Measurements from ENCODE around the gene CDH23.

The CDH23 gene

DNA sequence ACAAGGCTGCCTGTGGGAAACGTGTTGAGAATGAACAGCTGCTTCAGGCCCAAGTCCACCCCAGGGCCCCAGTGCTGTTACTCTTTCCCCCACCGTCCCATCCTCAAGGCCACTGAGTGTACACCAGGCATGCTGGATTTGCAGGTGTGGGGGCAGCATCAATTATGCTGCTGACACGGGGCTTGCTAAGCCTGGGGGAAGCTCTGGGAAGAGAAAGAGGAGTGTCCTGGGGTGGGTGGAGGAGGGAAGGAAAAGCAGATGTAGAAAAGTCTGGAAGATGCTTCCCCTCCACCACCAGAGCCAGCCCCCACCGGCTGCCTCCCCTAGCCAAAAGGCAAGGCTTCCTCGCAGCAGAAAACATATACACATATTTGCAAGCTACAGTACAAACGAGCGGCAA, 153.9 kb downstream of the CDH23 start:
- POLR2A ChIA-PET (ENCODE audit: low non-redundant PET) = no interaction called here
- no peak for DNase-seq (ENCODE audit: low spot score)
- CTCF ChIA-PET = no interaction called here
- TF ChIP-seq, protein P1, sequence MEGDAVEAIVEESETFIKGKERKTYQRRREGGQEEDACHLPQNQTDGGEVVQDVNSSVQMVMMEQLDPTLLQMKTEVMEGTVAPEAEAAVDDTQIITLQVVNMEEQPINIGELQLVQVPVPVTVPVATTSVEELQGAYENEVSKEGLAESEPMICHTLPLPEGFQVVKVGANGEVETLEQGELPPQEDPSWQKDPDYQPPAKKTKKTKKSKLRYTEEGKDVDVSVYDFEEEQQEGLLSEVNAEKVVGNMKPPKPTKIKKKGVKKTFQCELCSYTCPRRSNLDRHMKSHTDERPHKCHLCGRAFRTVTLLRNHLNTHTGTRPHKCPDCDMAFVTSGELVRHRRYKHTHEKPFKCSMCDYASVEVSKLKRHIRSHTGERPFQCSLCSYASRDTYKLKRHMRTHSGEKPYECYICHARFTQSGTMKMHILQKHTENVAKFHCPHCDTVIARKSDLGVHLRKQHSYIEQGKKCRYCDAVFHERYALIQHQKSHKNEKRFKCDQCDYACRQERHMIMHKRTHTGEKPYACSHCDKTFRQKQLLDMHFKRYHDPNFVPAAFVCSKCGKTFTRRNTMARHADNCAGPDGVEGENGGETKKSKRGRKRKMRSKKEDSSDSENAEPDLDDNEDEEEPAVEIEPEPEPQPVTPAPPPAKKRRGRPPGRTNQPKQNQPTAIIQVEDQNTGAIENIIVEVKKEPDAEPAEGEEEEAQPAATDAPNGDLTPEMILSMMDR (conservative IDR thresholded peaks at IDR 0.05; ENCODE audit: low read depth) = no peak
- no peak overlapping the region for H3K27ac ChIP-seq

DNA sequence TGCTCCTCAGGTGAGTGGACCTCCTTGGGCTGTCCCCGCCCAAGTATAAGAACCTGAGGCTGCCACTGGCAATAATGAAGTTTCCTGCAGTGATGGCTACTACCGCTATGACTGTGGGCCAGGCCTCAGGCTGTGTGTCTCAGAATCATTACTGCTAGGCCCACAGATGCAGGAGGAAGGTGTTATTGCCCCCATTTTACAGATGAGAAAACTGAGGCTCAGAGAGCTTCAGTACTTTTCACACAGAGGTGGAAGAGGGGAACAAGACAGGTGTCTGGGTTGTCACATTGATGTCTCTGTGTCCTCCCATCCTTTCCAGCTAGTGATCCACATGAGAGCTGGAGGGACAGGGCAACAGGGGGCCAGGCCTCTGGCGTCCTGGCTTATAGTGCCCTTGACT, 155.2 kb downstream of the CDH23 start:
- CTCF ChIA-PET = no interaction called here
- no peak for DNase-seq (ENCODE audit: low spot score)
- POLR2A ChIA-PET (ENCODE audit: low non-redundant PET) = no interaction called here
- H3K27ac ChIP-seq = no peak overlapping the region
- TF ChIP-seq, protein P1 (conservative IDR thresholded peaks at IDR 0.05; ENCODE audit: low read depth) = no peak

DNA sequence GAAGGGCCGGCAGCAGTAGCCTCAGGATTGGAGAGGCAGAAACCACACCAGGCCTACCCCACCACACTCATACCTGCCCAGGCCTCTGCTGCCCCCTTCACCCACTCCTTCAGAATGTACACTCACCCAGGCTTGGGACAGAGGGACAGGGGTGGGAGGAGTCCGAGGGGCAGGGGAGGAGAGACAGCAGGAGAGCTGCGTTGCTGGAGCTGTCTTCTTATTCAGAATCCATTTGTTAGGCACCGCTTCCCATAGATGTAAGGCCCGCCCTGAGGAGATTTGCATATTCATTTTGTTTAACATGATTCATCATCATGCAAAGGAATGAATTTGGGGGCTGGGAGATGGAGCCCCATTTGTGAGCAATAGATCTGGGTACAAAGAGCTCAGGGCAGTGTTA, 156.7 kb downstream of the CDH23 start:
- POLR2A ChIA-PET (ENCODE audit: low non-redundant PET) = no interaction called here
- no peak overlapping the region for H3K27ac ChIP-seq
- CTCF ChIA-PET = interaction anchor here (0.5 to 1.2 kb wide), 3 partner anchors 168 to 233 kb away, joined by 3 to 5 read pairs (median 4); no protein-coding TSS in a partner anchor
- TF ChIP-seq, protein P1 (conservative IDR thresholded peaks at IDR 0.05; ENCODE audit: low read depth) = no peak
- no peak for DNase-seq (ENCODE audit: low spot score)

DNA sequence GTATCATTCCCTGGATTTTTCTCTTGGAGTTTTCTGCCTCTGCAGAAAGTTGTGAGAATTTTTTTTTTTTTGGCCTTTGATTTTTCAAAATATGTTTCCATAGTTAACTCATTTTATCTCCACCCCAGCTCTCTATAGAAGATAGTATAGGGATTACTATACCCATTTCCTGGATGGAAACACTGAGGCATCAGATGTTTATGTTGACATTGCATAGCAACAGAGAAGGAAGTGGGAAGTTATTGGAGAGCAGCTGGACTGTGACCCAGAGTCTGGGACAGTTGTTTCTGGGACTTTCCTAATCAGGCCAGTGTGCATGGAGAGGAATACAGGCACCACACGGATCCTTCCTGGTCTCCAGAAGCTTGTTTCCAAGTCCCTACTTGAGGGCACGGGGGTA, 158.0 kb downstream of the CDH23 start:
- ChIA-PET CTCF (interaction anchor here (0.7 kb wide), 1 partner anchor 16 kb away, joined by 3 read pairs; no protein-coding TSS in a partner anchor), POLR2A (ENCODE audit: low non-redundant PET) (no interaction called here)
- TF ChIP-seq, protein P1 (conservative IDR thresholded peaks at IDR 0.05; ENCODE audit: low read depth) = no peak
- DNase-seq (ENCODE audit: low spot score) = no peak
- H3K27ac ChIP-seq = no peak overlapping the region

DNA sequence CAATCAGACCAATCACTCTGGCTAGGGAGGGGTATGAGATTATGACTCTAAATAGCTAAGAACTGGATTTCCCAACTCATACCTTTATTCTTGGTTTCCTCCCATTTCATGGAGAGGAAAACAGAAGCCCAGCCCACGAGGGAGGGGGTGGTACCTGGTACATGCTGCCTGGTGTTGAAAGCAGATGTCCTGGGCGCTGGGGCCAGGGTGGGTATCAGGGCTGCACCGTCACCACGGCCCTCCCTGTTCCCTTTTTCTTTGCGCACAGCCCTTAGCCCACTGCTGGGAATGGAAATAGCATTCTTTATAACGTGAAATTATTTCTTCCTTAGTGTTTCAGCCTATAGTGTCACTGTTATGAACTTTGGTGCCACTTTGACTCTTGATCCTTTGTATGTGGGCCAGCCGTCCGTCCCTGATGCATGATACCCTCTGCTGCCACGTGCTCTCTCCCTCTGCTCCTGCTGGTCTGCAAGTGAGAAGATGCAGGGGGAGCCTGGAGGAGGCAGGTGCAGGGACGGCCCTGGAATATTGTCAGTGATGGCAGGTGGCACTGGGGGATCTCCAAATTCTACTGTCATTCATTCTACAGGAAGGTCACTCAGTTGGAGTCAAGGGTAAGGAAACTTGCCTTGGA, 158.5 kb downstream of the CDH23 start:
- ChIA-PET POLR2A (ENCODE audit: low non-redundant PET) (no interaction called here), CTCF (no interaction called here)
- no peak for DNase-seq (ENCODE audit: low spot score)
- TF ChIP-seq, protein P1 (conservative IDR thresholded peaks at IDR 0.05; ENCODE audit: low read depth) = no peak
- no peak overlapping the region for H3K27ac ChIP-seq

DNA sequence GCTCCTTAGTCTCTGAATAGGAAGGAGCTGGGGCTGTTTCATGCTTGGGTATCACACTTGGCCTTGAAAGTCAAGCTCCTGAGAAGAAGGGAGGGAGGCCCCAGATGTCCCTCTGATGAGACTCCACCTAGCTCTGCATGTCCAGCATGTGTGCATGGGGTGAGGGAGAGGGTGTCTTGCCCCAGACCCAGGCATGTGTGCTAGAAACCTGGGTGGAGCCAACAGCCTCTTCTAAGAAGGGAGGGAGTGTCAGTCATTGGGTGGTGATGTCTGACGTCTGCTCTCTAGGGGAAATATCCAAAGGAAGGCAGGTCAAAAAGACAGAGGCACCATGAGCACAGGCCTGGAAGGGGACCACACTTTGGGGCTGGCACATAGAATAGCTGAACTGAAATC, 159.0 kb downstream of the CDH23 start:
- CTCF ChIA-PET = no interaction called here
- POLR2A ChIA-PET (ENCODE audit: low non-redundant PET) = no interaction called here
- DNase-seq (ENCODE audit: low spot score) = no peak

More for the DNA sequence above, 159.0 kb downstream of the CDH23 start:
- H3K27ac ChIP-seq = no peak overlapping the region
- TF ChIP-seq, protein P1 (conservative IDR thresholded peaks at IDR 0.05; ENCODE audit: low read depth) = no peak

Measured in RWPE1 (cell line).